Activated CD8-positive, alpha-beta memory T cell treated with anti-CD3 and anti-CD28 coated beads for 36 hours (primary cell): ENCODE results near the gene C1QL1. TPM values are rescaled to one million over a fixed set of nuclear protein-coding genes. Genes with fewer than 3 reads are reported as not detected.

Source experiments
- CTCF ChIA-PET: fragments of 350-600 bp; sonication (Branson Sonifier 250); formaldehyde crosslinking; loops from one replicate; lab custom pipeline; 2021; ENCODE audit warnings: antibody characterized with exemption; lab: Charles Lee
- POLR2A ChIA-PET: fragments of 350-600 bp; sonication (Branson Sonifier 250); formaldehyde crosslinking; loops from one replicate; lab custom pipeline; 2021; ENCODE audit warnings: antibody characterized with exemption; lab: Charles Lee
- total RNA-seq, 2 experiments: library from RNA; stranded (reverse); gene quantifications; one replicate each; pipeline ENCODE4 v1.2.3, GENCODE V29; 2021

C1QL1 gene
- total RNA-seq, 2 experiments from 2014 or later, result 0.21 TPM; not detected in 1

DNA sequence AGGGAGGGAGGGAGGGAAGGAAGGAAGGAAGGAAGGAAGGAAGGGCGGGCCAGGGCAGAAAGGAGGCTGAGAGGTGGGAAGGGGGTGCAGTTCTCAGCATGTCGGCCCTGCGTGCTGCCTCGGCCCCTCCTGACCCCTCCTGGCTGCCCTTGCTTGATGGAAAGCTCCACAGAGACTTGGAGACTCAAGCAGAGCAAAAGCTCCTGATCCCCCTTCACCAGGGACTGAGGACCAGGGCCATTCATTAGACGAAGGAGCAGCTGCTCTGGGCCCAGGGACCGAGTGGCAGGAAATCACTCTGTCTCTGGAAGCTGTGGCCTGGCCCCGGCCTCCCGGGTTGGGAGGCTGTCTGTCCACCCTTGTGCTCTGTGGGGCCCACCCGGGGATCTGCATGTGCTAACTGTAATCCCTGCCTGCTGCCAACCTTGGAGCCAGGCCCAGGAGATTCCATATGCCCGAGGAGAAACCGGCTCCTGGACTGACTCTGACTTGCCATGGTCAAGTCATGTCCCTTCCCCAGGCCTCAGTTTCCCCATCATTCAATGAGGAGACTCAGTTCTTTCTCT lies 27.4 kb upstream of the C1QL1 start:
- ChIA-PET POLR2A (no interaction called here), CTCF (interaction anchor here (1.3 to 1.4 kb wide), 2 partner anchors 26 to 75 kb away, joined by 3 to 4 read pairs; no protein-coding TSS in a partner anchor)

DNA sequence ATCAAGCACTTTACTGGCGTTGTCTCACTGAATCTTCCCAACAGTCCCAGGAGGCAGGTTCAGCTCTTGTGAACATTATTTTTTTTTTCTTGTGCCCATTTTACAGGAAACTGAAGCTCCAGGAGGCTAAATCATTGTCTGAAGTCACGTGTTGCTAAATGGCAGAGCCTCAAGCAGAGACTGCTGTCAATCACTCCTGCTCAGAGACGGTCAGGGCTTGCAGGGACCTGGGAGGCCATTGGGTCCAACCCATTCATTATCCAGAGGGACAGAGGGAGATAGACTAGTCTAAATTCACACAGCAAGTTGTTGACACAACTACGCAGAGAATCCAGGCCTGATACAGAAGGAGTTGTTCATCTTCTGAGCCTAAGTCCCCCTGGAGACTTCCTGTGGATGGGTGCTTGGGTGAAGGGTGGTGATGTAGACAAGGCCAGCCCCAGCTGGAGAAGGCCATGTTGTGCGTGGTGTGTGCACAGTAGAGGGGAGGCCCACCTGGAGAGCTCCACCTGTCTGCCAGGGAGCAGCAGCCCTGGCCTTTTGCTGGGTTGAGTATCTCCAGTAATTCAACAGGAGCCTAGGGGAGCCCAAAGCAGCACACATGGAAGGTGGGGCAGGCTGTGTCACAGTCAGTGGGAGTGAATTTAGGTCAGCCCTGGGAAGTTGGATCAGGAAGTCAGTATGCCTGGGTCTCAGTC lies 24.3 kb upstream of the C1QL1 start:
- ChIA-PET POLR2A (no interaction called here), CTCF (interaction anchor here (1.0 to 1.3 kb wide), 2 partner anchors 30 to 81 kb away, joined by 3 read pairs; no protein-coding TSS in a partner anchor)

DNA sequence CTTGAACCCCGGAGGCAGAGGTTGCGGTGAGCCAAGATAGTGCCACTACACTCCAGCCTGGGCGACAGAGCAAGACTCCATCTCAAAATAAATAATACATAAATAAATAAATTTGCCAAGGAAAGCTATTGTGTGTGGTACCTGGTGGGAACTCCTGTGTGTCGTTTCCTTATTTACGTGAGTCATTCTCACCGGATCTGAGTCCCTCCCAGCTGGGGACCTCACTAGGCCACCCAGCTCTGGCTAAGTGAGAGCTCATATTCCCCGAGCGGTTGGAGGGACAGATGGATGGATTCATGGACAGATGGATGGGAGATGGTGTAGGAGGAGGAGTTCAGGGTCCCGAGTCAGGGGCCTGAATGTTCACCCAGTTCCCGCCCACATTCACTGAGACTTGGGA lies 22.9 kb upstream of the C1QL1 start:
- CTCF ChIA-PET, result interaction anchor here (1.1 to 1.3 kb wide), 2 partner anchors 19 to 29 kb away, joined by 3 read pairs; no protein-coding TSS in a partner anchor

DNA sequence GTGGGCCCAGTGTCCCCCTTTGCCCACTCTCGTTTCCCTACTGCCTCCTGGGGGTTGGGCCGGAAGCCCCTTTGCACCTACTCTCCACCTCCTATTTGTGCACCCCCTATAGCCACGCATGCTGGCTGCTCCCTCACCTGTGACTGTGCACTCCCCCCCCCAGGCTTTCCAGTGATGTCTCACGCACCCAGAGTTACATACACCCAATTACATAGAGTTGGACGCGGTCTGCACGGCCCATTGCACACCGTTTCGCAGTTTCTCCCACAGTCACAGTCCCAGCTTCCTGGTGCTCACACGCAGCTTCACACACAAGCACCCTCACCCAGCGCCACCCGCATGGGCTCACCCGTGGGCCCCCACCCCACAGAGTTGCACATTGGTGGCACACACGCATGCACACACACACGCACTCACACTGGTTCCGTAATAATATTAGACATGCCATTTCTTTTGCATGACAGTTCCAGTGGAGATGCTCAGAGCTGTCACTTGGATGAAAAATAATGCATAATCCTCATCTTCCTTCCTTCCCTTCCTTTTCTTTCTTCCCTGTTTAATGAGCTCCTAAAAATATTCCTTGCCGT lies 21.5 kb upstream of the C1QL1 start:
- ChIA-PET POLR2A (no interaction called here), CTCF (no interaction called here)

More for the DNA sequence above, 22.9 kb upstream of the C1QL1 start:
- POLR2A ChIA-PET, result no interaction called here

DNA sequence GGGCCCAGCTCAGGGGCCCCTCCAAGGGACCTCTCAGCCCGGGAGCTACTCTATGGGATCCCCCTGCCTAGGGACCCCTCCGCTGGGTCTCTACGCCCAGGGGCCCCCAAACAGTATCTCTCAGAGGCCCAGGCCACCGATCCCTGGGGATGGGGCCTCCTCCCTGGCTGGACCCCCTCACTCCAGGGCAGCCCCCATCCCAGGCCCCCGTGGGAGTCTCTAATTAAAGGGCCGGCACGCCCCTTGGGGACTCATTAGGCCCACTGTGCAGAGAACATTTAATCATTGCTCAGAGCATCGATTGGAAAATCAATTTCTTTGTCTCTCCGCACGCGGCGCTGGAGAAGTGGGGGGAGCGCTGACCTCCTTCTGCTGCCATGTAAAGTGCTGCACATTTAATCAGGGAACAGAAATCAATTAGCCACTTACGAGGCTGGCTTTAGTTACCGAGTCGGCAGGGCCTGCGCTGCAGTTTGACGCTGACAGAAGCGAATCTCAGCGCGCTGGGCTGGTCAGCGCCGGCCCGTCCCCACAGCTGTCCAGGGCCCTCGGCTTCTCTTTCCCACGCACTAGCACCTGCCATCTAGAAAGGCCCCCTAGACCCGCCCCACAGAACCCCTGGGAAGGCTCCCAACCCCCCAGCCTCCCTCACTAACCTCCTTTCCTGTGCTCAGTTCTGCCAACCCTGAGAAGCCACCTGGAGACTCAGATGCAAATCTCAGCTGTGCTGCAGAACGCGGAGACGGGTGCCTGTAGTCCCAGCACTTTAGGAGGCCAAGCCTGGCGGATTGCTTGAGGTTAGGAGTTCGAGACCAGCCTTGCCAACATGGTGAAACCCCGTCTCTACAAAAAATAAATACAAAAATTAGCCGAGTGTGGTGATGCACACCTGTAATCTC lies 20.2 kb upstream of the C1QL1 start:
- CTCF ChIA-PET, result interaction anchor here (1.3 kb wide), 1 partner anchor 9 kb away, joined by 5 read pairs; no protein-coding TSS in a partner anchor
- POLR2A ChIA-PET, result interaction anchor here (0.6 kb wide), 1 partner anchor 34 kb away, joined by 3 read pairs; no protein-coding TSS in a partner anchor

DNA sequence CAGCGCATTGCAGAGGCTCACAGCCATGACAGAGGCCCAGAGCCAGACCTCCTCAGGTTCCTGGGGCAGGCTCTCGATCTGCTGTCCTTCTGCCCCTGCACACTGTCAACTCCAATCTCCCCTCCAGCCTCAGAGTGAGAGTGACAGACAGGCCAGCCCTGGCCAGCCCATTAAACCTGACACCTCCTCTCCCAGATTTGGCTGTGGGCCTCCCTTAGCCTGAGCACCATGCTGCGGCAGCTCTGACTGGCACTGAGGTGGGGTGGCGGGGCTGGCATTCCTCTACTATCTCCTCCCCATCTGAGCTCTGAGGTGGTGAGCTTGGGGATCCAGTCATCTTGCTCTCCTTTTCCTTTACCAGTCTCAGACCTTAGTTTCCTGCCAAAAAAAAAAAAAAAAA lies 15.5 kb upstream of the C1QL1 start:
- ChIA-PET CTCF (no interaction called here), POLR2A (no interaction called here)

DNA sequence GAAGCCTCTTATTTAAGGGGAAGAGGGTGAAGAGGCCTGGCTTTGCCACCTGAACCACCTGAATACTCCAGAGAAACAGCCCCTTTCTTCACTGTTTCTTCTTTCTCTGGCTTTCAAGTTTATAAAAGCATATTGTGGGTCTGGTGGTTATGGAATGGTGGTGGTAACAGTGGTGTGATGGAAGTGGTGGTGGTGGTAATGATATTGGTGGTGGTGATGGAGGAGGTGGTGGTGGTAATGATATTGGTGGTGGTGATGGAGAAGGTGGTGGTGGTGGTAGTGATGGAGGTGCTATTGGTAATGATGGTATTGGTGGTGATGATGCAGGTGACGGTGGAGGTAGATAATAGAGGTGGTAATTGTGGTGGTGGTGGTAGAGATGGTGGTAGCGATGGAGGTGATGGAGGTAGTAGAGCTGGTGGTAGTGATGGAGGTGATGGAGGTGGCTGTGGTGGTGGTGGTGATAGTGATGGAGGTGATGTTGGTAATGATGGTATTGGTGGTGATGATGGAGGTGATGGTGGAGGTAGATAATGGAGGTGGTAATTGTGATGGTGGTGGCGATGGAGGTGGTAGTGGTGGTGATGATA lies 14.1 kb upstream of the C1QL1 start:
- CTCF ChIA-PET, result no interaction called here
- POLR2A ChIA-PET, result no interaction called here

DNA sequence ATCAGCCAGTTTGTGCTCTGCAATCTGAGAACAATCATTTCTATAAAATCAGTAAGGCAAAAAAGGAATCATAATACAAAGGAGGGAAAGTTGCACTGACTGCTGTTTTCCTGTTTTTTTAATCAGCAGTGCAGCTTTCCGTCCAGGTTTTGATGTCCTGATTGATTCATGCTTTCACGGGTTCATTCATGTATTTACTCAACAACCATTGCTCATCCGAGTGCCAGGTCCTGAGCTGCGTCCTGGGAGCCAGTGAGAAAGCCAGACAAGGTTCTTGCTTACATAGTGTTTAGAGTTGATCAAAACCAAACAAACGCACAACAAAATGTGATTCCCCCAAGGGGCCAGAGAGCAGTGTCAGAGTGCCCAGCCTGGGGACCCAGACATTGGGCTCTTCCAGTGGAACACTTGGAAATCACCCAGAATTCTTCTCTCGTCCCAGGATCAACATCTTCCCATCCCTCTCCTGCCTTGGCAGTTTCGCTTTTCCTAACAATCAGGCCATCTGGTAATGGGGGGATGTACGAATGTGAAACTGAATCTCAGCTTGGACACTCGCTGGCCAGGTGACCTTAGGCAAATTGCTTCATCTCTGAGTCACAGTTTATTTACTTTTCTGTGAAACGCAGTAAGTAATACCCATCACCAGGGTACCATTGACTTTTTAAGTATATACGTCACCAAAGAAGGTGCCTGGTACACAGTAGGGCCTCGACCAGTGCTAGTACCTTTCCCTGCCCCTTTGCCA lies 13.3 kb upstream of the C1QL1 start:
- CTCF ChIA-PET, result no interaction called here
- POLR2A ChIA-PET, result interaction anchor here (0.6 to 1.4 kb wide), 2 partner anchors 9 to 24 kb away, joined by 3 to 6 read pairs; no protein-coding TSS in a partner anchor

DNA sequence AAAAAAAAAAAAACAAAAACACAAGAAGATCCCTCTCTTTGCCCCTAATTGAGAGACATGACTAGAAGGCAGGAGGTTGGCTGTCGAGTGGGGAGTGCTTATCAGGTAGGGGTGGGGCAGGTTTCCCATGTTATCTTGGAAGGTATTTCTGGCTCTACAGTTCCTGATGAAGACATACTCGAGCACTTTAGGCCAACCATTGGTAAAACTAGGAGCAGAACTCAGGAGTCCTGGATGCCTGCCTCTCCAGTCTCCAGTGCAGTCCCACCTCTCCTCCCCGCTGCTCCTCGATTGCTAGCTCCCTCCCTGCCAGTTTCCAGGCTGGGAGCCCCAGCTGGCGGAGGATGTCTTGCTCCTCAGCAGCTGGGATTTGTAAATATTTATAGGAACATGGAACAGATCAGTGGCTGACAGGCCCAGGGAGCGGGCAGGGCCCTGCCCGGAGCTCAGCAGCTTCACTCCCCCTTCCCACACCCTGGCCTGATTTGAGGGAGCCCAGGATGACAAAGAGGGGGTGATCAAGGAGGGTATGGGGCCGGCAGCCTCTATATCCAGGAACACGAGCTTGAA lies 11.4 kb upstream of the C1QL1 start:
- ChIA-PET CTCF (interaction anchor here (0.9 to 1.8 kb wide), 2 partner anchors 8 to 42 kb away, joined by 3 to 5 read pairs; no protein-coding TSS in a partner anchor), POLR2A (no interaction called here)

DNA sequence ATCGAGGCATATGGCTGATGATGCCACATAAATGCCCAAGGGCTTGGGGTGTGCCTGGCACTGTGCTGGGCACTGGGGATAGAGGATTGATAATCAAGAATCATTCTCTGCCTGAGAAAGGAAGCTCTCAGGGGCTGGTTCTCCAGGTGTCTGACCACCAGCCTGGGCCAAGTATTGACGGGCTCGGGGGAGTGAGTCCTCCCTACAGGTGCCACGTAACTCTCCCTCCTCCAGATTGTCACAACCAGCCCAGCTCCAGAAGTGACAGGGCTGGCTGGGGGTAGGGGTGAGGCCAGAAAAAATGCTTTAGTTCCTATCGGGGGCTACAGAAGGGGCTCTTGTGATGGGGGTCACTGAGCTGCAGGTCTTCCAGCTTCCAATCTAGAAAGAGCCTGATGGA lies 10.7 kb upstream of the C1QL1 start:
- ChIA-PET CTCF (interaction anchor here (0.9 to 1.8 kb wide), 3 partner anchors 9 to 48 kb away, joined by 3 to 5 read pairs (median 3); no protein-coding TSS in a partner anchor), POLR2A (no interaction called here)

DNA sequence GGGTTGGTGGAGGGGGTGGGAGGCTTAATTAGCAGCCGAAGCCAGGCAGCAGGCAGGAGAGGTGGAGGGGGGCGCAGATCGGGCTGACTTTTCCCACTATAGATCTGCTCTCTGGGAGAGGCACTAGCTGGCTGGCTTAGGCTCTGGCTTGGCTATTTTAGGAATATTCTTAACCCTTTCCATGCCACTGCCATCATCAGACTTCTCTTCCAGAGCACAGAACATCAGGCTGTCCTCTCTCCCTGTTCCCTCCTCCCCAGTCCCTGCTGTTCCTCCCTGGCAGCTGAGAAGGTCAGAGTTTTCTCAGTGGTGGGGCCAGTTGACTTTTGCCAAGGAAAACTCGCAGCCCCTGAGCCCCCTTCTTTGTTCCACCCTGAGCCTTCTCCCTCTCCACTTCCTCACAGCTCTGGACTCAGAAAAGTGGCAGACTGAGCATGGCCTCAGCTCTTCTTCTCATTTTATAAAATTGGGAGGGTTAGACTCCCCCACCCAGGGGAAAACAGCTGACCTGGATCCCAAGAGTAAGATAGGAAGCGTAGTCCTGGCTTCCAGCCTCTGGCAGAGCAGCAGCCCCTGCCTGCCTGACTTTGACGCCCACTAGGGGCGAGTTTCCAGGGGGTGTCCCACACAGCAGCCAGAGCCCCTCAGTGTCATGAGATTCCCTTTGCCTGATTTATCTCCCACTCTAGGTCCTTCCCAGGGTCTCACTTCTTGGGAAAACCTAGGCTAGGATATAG lies 9.9 kb upstream of the C1QL1 start:
- ChIA-PET POLR2A (no interaction called here), CTCF (interaction anchor here (1.4 to 1.8 kb wide), 2 partner anchors 10 to 47 kb away, joined by 3 to 5 read pairs; no protein-coding TSS in a partner anchor)

DNA sequence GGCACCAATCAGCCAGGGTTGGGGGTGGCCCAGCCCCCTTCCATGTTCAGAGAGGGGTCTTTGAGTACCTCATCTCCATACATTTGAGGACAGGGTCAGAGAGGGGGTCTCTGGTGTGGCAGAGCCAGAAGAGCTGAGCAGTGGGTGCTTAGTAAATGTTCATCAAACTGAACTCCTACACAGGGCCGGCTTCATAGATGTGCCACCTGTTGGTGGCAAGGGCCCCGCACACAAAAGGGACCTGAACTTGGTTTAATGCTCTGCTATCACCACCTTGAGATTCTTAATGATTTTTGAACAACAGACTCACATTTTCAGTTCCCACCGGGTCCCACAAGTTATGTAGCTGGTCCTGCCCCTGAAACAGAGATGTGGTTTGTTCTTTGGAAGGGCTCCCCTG lies 9.0 kb upstream of the C1QL1 start:
- CTCF ChIA-PET, result interaction anchor here (0.6 to 1.0 kb wide), 2 partner anchors 21 to 214 kb away, joined by 3 to 4 read pairs; no protein-coding TSS in a partner anchor
- POLR2A ChIA-PET, result no interaction called here

DNA sequence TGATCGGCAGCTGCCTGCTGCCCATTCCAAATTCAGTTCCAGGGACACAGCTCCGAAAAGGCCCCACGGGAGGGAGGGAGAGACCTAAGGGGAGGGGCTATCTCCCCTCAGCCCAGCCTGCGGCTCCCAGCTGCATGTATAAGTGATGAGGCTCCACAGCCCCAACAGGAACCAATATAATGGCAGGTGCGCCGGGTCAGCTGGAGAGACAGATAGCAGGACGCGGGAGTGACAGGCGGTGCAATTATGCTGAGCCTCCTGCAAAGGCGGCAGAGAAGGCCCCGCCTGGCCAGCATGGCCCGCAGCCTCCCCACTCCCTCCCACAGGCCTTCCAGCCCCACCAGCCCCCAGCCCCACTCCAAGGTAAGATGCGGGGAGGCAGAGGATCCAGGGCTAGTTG lies 8.1 kb upstream of the C1QL1 start:
- POLR2A ChIA-PET, result no interaction called here
- CTCF ChIA-PET, result interaction anchor here (1.0 kb wide), 1 partner anchor 20 kb away, joined by 4 read pairs; no protein-coding TSS in a partner anchor

DNA sequence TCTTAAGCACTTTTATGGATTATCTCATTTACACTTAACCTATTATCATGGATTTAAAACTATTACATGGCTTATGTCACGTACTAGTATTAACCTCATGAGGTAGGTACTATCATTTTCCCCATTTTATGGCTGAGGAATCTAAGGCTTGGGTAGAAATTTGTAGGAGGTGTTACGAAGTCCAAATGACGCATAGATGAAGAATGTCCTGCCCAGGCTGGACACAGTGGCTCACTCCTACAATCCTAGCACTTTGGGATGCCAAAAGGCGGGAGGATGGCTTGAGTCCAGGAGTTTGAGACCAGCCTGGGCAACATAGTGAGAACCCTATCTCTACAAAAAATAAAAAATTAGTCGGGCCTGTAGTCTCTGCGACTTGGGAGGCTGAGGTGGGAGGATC lies 4.8 kb upstream of the C1QL1 start:
- ChIA-PET POLR2A (interaction anchor here (0.9 kb wide), 1 partner anchor 8 kb away, joined by 3 read pairs; no protein-coding TSS in a partner anchor), CTCF (no interaction called here)

DNA sequence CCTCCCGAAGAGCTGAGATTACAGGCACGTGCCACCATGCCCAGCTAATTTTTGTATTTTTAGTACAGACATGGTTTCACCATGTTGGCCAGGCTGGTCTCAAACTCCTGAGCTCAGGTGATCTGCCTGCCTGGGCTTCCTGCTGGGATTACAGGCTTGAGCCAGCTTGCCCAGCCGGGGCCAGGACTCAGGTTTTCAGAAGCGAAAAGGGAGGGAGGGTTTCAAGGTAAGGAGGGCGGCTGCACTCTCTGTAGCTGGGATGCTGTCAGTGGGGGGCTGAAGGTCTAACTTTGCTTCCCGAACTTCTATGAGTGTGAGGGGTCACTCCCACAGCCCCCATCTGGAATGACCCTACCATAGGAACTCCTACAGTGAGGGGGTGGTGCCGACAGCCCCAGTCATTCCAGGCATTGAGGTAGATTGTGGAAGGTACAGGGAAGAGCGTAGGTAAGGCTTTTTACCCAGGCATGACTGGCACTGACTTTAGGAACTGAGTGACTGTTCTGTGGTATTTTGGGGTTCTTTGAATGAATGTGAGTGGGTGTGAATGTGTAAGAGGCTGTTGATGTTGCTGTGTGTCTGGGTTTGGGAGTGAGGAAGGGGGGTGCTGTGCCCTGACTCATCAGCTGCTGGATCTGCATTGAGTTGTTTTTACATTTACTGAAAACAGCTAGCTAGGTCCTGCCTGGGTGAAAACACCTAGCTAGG lies 3.8 kb upstream of the C1QL1 start:
- ChIA-PET CTCF (interaction anchor here (0.7 to 1.7 kb wide), 2 partner anchors 19 to 50 kb away, joined by 3 to 6 read pairs; no protein-coding TSS in a partner anchor), POLR2A (interaction anchor here (0.9 to 1.2 kb wide), 2 partner anchors 9 to 52 kb away, joined by 3 read pairs; no protein-coding TSS in a partner anchor)
